C4-2B (cell line): ENCODE measurements around the gene ANK3.
A peak's percentile ranks its signal among the peaks of the same experiment; 100 is the strongest.

Source experiments
- H3K27ac ChIP-seq: fragments of 450-650 bp; 2 replicates; pipeline ENCODE4 v1.5.1; 2017
- CTCF ChIP-seq: fragments of 450-650 bp; conservative IDR thresholded peaks from 2 replicates; pipeline ENCODE4 v1.5.1; 2017; ENCODE audit warnings: mild to moderate bottlenecking
- ZFX ChIP-seq: fragments of 450-650 bp; IDR thresholded peaks from 2 replicates; pipeline ENCODE4 v1.6.1; 2017

ANK3 gene

GRCh38 chr10:60246382-60246781 is 143.3 kb downstream of the ANK3 start:
- TF ChIP-seq CTCF (no peak), ZFX (no peak)
- H3K27ac ChIP-seq = no peak overlapping the region; the same call in 1 of the 2 replicates

GRCh38 chr10:60239228-60239627 is 150.4 kb downstream of the ANK3 start:
- H3K27ac ChIP-seq = no peak overlapping the region
- TF ChIP-seq CTCF (no peak), ZFX (no peak)

- no peak for TF ChIP-seq ZFX
- TF ChIP-seq CTCF = 0 out of 2 replicates have a peak, but pooled peaks have one; percentile 8
- H3K27ac ChIP-seq = no peak overlapping the region
These were observed 150.9 kb downstream of the ANK3 start for GRCh38 chr10:60238759-60239100.

GRCh38 chr10:60237977-60238758 is 151.5 kb downstream of the ANK3 start:
- no peak for TF ChIP-seq ZFX
- peak; percentile 26; the same call in 1 of the 2 replicates for TF ChIP-seq CTCF
- H3K27ac ChIP-seq = no peak overlapping the region; the same call in 1 of the 2 replicates

GRCh38 chr10:60236869-60237524 is 152.7 kb downstream of the ANK3 start:
- TF ChIP-seq CTCF (no peak), ZFX (no peak)
- no peak overlapping the region for H3K27ac ChIP-seq

- TF ChIP-seq CTCF (no peak), ZFX (no peak)
- H3K27ac ChIP-seq = no peak overlapping the region
These were observed 154.7 kb downstream of the ANK3 start for GRCh38 chr10:60235001-60235400.

- TF ChIP-seq ZFX (no peak), CTCF (no peak)
- H3K27ac ChIP-seq = no peak overlapping the region
These were observed 155.1 kb downstream of the ANK3 start for GRCh38 chr10:60234551-60234950.
